Forelimb muscle (tissue), 1 donor: ENCODE data around the gene SMAGP. TPM values are rescaled to one million over a fixed set of nuclear protein-coding genes. Genes with fewer than 3 reads are reported as not detected.

Experiments used
- DNase-seq: peaks from one replicate; pipeline ENCODE4 v3.0.0-alpha.2; 2013; ENCODE audit warnings: low read depth
- polyA plus RNA-seq: library from polyadenylated mRNA; unstranded; fragments of 120-200 nt; gene quantifications from one replicate; pipeline ENCODE4 v1.2.1, GENCODE V29; 2013; ENCODE audit not compliant: insufficient read length

The SMAGP gene
- polyA plus RNA-seq, 1 donor = 7.0 TPM

DNA sequence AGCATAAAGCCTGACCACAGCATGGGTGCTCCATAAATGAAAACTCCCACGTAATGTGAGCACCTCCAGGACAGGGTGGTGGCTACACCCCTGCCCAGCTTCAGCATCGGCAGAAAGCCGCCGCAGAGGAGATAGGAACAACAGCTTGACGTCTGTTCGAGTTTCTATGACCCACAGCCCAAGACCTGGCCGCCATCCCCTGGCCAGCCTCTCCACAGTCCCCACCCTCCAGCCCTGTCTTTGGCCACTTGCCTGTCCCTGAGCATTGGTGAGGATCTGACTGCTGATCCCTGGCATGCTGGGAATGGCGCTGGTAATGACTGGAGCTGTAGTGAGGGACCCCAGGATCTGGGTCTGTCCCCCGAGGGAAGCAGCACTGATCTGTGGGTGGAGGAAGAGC, 73.7 kb downstream of the SMAGP start:
- DNase-seq = no peak

DNA sequence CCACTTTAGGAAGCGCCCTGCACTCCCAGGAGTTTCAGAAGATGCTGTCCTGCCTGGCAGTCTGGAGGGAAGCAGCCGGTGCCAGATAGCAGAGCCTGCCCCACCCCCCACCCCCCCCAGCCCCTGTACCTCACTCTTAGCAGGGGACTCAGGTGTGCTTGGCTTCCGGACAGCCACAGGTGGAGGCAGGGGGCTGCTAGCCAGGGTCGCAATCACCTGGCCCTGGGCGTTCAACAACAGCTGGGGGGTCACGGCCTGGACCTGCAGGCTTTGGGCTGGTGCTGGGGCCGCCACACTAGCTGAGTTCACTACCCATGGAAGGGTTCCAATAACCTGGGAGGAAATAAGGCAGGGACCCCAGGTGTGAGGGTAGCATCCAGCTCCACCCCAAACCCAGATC, 74.4 kb downstream of the SMAGP start:
- no peak for DNase-seq

Other genes with a start within 250 kb of the SMAGP start
- gene SLC11A2, start 244.0 kb downstream of the SMAGP start, polyA plus RNA-seq = 24.8 TPM
- gene LETMD1, start 222.1 kb downstream of the SMAGP start, polyA plus RNA-seq = 54.3 TPM
- 26.4 TPM for gene CSRNP2, start 186.8 kb downstream of the SMAGP start, polyA plus RNA-seq
- 41.4 TPM for gene TFCP2, start 97.3 kb downstream of the SMAGP start, polyA plus RNA-seq
- 7.9 TPM for gene POU6F1, start 52.4 kb downstream of the SMAGP start, polyA plus RNA-seq
- 68.3 TPM for gene DAZAP2, start 31.6 kb downstream of the SMAGP start, polyA plus RNA-seq
- 2.2 TPM for gene BIN2, start 53.8 kb upstream of the SMAGP start, polyA plus RNA-seq
- gene CELA1, start 76.3 kb upstream of the SMAGP start, polyA plus RNA-seq = not detected
- gene GALNT6, start 121.0 kb upstream of the SMAGP start, polyA plus RNA-seq = 0.23 TPM
- gene SLC4A8, start 154.4 kb upstream of the SMAGP start, polyA plus RNA-seq = 0.65 TPM